ENCODE data around the gene MYT1.

- TF ChIP-seq, protein P1, sequence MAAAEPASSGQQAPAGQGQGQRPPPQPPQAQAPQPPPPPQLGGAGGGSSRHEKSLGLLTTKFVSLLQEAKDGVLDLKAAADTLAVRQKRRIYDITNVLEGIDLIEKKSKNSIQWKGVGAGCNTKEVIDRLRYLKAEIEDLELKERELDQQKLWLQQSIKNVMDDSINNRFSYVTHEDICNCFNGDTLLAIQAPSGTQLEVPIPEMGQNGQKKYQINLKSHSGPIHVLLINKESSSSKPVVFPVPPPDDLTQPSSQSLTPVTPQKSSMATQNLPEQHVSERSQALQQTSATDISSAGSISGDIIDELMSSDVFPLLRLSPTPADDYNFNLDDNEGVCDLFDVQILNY (CRISPR knock-in tag; IDR thresholded peaks at IDR 0.05) = no peak
- TF ChIP-seq CTCF (IDR thresholded peaks at IDR 0.05) = no peak
- TF ChIP-seq GABPB1 (CRISPR knock-in tag; IDR thresholded peaks at IDR 0.05) = no peak
- no peak for TF ChIP-seq SMAD3 (CRISPR knock-in tag; IDR thresholded peaks at IDR 0.05; ENCODE audit: borderline replicate concordance)
- no peak for TF ChIP-seq ESRRA (CRISPR knock-in tag; IDR thresholded peaks at IDR 0.05; ENCODE audit: borderline replicate concordance)
- TF ChIP-seq NR3C1 (CRISPR knock-in tag; conservative IDR thresholded peaks at IDR 0.05; ENCODE audit: low read depth) = no peak
- TF ChIP-seq, protein P2, sequence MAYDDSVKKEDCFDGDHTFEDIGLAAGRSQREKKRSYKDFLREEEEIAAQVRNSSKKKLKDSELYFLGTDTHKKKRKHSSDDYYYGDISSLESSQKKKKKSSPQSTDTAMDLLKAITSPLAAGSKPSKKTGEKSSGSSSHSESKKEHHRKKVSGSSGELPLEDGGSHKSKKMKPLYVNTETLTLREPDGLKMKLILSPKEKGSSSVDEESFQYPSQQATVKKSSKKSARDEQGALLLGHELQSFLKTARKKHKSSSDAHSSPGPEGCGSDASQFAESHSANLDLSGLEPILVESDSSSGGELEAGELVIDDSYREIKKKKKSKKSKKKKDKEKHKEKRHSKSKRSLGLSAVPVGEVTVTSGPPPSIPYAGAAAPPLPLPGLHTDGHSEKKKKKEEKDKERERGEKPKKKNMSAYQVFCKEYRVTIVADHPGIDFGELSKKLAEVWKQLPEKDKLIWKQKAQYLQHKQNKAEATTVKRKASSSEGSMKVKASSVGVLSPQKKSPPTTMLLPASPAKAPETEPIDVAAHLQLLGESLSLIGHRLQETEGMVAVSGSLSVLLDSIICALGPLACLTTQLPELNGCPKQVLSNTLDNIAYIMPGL (CRISPR knock-in tag; IDR thresholded peaks at IDR 0.05) = no peak
- TF ChIP-seq MXD4 (CRISPR knock-in tag; IDR thresholded peaks at IDR 0.05; ENCODE audit: borderline replicate concordance) = no peak
- TF ChIP-seq ELF4 (CRISPR knock-in tag; IDR thresholded peaks at IDR 0.05; ENCODE audit: low read depth) = no peak
- no peak for TF ChIP-seq E2F1 (CRISPR knock-in tag; IDR thresholded peaks at IDR 0.05)
- TF ChIP-seq ZNF263 (CRISPR knock-in tag; IDR thresholded peaks at IDR 0.05; ENCODE audit: low read depth) = no peak
- TF ChIP-seq MAX (CRISPR knock-in tag; IDR thresholded peaks at IDR 0.05) = no peak
- TF ChIP-seq SP1 (CRISPR knock-in tag; conservative IDR thresholded peaks at IDR 0.05) = no peak
- no peak for TF ChIP-seq CREB1 (CRISPR knock-in tag; IDR thresholded peaks at IDR 0.05)
Measured at GRCh38 chr20:64264091-64264490, 99.8 kb downstream of the MYT1 start.
